GM12872 (cell line): ENCODE measurements around the gene AGO3.

Source experiments
- TF ChIP-seq, protein P1 (sequence below): IDR thresholded peaks from 3 replicates; pipeline ENCODE4 v1.5.1; 2011; ENCODE audit warnings: low read depth, mild to moderate bottlenecking, low read length, moderate library complexity; ENCODE audit not compliant: insufficient read depth

The AGO3 gene

GRCh38 chr1:36023098-36023769 lies 92.3 kb downstream of the AGO3 start:
- TF ChIP-seq, protein P1, sequence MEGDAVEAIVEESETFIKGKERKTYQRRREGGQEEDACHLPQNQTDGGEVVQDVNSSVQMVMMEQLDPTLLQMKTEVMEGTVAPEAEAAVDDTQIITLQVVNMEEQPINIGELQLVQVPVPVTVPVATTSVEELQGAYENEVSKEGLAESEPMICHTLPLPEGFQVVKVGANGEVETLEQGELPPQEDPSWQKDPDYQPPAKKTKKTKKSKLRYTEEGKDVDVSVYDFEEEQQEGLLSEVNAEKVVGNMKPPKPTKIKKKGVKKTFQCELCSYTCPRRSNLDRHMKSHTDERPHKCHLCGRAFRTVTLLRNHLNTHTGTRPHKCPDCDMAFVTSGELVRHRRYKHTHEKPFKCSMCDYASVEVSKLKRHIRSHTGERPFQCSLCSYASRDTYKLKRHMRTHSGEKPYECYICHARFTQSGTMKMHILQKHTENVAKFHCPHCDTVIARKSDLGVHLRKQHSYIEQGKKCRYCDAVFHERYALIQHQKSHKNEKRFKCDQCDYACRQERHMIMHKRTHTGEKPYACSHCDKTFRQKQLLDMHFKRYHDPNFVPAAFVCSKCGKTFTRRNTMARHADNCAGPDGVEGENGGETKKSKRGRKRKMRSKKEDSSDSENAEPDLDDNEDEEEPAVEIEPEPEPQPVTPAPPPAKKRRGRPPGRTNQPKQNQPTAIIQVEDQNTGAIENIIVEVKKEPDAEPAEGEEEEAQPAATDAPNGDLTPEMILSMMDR: no peak

DNA sequence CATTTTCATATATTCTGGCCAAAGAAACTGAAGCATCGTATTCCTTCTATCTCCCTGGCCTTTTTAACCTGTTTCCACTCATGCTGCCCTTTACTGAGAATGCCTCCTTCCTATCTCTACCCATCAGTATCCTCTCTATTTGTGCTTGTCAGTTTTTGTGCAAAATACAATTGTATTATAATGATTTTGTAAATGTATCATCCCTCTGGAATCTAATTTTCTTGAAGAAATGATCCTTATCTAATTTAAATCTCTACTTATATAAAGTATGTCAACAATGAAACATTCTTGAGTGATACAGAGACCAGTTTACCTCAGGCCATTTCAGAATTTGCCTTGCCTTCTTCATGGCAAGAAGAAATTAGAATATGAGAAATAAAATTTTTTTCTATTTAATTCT lies 93.9 kb downstream of the AGO3 start:
- TF ChIP-seq, protein P1: no peak

DNA sequence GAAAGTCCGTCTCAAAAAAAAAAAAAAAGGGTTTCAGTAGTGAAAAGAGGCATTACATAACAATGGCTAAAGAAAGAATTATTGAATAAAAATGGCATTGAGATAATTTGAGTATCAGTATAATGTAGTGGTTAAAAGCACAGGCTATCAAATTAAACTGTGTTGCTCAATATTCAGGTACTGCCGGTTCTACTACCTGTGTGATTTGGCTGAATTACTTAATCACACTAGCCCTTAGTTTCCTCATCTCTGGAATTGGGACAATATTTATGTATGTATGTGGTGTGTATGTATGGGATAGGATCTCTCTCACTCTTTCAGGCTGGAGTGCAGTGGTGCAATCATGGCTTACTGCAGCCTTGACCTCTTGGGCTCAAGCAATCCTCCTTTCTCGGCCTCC lies 96.9 kb downstream of the AGO3 start:
- TF ChIP-seq, protein P1: no peak

GRCh38 chr1:36031441-36031840 lies 100.5 kb downstream of the AGO3 start:
- TF ChIP-seq, protein P1: no peak

DNA sequence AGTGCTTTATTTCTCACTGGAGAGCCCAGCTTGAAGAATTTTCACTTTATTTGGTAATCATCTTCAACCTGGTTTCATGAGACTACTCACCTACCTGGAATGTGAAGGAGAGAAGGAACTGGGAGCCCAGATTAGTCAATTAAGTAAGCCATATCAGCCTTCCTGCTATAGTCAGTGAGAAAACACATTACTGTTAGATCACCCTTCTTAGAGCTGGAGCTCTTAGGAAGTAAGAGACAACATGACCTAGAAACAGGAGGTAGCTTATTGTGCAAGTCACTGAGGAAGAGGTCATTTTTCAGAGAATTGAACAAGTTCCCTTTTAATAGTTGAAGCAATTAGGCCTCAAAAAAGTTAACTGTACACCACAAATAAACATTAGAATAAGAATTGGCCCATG lies 103.8 kb downstream of the AGO3 start:
- TF ChIP-seq, protein P1: no peak

DNA sequence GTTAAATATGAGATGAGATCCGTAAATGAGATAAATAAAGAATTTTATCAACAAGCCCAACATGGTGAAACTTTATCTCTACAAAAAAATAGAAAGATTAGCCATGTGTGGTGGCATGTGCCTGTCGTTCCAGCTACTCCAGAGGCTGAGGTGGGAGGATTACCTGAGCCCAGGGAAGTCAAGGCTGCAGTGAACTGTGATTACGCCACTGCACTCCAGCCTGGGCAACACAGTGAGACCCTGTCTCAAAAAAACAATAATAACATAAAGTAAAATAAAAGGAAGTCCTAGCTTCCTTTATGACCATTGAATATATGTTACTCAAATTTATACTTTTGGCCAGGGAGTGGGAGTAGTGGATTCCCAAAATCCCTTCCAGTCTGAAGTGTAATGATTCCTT lies 104.2 kb downstream of the AGO3 start:
- TF ChIP-seq, protein P1: no peak

DNA sequence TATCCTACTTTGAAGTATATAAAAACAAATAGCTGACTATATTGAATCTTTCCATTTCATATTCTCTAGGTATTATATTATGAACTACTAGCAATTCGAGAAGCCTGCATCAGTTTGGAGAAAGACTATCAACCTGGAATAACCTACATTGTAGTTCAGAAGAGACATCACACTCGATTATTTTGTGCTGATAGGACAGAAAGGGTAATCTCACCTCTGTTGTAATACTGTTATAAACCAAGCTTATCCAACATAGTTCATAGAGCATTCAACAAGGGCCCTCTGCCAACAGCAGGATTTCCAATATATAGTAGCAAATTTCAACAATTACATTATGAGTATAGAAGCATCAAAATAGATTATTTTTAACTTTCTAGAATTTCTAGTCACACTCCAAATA lies 109.3 kb downstream of the AGO3 start:
- TF ChIP-seq, protein P1: no peak

DNA sequence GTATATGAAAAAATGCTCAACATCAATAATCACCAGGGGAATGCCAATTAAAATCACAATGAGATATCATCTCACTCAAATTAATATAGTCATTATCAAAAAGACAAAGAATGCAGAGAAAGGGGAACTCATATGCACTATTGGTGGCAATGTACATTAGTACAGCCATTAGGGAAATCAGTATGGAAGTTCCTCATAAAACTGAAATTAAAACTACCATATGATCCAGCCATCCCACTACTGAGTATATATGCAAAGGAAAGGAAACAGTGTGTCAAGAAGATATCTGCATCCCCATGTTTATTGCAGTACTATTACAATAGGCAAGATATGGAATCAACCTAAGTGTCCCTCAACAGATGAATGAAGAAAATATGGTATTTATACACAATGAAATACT lies 120.9 kb downstream of the AGO3 start:
- TF ChIP-seq, protein P1: no peak
